HG02759 (cell line): Measurements from ENCODE around the gene NAALADL2.

Source experiments
- ATAC-seq: cut with Tn5 transposase; IDR thresholded peaks from one replicate; pipeline ENCODE4 v1.9.1; 2021; ENCODE audit warnings: mild to moderate bottlenecking, moderate library complexity; ENCODE audit not compliant: unreplicated experiment

NAALADL2 gene

DNA sequence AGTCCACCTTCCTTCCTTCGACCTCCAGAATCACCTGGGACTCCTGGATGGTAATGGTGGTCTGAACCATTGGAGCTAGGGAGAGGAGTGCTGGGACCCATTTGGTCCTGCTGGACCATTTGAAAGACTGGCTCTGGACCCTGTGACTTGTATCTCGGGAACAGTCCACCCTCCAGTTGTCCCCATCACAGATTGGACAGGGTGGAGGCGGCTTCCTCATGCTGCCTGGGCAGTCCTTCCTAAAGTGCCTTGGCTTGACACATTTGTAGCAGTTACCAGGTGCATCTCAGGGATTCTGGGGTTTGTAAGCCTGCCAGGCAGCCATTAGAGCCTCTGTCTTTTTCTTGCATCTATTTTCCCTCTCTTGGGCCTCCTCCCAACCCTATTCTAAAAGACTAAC is 758.1 kb downstream of the NAALADL2 start:
- ATAC-seq: no peak

DNA sequence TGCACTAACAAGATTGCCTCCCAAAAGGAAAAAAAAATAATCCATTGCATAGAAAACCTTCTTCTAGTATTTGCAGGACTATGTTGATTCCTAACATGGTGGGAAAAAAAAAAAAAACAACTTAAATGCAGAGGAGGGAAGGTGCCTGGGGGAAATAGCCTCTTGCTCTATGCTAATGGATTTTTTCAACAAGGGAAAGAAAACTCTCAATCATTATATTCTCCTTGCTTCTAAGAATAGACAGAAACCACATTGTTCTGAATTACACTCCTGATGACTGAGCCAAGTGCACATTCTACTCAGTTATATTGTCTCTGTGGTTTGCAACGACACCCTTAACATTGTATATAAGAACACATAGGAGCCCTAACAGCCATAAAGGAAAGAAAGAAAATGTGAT is 760.2 kb downstream of the NAALADL2 start:
- ATAC-seq: no peak

DNA sequence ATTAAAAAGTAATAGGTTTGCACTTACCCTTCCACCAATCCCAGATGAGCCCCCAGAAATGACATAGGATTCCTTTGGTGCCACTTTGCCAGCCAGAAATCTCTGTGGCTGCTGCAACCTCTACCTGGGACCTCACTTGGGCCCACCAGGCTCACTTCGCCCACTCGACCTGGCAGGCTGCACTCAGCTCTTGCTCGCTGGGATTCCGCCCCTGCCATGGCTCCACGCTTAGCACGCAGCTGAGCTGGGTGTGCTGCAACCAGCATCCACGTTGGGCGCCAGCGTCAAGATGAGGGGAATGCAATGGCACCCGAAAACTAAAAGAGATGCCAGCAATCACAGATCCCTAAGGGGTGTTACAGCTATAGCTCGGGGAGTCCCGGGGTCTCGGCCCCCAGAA is 761.0 kb downstream of the NAALADL2 start:
- ATAC-seq: no peak

DNA sequence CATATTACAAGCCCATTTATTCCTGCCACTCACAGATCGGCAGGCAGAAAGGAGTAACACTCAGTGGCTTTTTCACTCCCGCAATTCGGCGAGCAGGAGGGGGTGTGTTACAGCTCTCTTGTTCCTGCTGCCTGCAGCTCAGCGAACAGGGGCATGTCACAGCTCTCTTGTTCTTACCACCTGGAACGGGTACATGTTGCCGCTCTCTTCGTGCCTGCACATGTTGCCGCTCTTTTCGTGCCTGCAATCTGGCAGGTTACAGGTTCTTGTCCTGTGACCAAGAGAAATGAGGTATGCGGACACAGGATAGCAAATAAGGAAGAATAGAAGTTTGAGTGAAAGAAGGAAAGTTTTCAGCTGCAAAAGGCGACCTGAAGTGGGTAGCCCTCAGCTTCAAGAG is 761.4 kb downstream of the NAALADL2 start:
- ATAC-seq: no peak

DNA sequence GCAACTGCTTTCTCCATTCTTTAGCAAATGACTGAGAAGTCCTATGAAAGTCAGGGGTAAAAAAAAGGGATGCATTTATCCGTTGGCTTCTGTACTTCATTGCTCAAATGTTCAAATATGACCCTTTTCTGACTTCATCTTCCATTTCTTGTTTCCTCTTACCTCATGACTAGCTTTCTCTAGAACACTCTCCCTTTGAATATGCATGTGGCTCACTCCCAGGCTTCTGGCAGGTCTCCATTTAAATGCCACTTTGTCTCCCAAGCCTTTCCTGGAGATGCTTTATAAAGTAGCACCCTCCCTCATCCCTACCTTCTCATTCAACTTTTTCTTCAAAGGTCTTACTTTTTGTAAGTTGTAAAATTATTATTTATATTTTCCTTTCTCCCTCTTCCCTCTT is 781.8 kb downstream of the NAALADL2 start:
- ATAC-seq: no peak

DNA sequence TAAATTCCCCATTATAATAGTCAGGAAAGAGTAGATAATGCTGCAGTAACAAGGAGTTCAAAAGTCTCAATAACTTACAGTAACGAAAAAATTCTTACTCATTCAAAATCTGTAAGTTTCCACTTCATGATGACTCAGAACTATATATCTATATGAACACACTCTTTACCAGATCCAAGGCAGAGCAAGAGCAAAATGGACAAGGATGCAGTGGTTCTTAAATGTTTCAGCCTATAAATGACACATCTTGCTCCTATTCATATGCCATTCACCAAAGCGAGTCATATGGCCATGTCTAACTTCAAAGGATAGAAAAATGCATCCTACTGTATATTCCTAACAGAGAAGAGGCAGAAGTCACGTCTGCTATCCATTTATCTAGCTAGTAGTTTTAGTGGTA is 787.7 kb downstream of the NAALADL2 start:
- ATAC-seq: no peak

DNA sequence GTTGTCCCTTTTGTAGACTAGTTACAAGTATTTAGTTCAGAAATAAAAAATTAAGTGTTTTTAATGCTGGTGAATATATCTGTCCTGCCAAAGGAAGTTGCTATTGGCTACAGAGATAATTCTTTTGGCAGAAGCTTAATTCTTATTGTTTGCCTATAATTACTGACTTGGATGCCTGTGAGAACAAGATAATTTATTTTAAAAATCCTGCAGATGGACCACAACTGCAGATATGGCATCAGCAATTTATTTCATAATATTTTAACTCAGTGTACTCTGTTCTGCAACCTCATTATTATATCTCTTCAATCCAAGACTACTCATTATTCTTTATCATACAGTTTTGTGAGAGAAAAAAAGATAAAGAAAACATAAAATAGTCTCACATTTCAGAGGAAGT is 789.8 kb downstream of the NAALADL2 start:
- no peak for ATAC-seq

DNA sequence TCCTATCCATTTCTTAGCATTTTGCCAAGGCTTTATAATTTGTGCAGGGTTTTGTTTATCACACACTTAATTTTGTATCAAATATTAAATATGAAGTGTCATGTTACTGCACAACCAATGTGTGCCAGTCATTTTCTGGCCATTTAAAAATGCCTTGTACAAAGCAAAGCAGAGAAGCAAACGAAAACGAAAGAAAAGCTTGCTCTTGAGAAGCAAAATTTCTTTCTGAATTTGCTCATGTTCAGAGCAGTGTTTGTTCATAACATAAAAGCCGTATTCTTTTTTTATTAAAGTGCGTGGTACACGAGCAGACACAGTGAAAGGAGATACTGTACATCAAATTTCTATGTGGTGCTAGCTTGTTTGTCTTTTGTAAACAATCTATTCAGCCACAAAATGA is 792.6 kb downstream of the NAALADL2 start:
- ATAC-seq: no peak

DNA sequence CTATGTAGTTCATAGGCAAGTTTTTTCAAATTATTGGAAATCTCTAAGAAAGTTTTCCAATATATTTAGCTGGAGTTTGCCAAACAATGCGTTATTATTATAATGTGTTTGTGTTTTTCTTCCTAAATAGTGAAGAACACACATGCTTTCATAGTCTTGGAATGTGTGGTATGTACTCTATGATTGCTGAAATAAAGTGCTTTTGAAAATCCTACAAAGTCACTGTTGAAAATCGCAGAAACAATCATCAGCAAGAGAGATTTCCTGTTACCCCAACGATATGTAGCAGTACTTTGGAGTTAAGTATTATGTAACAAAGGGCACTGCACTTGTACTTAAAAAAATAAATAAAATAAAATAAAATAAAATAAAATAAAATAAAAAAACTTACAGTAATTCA is 796.2 kb downstream of the NAALADL2 start:
- ATAC-seq: no peak

DNA sequence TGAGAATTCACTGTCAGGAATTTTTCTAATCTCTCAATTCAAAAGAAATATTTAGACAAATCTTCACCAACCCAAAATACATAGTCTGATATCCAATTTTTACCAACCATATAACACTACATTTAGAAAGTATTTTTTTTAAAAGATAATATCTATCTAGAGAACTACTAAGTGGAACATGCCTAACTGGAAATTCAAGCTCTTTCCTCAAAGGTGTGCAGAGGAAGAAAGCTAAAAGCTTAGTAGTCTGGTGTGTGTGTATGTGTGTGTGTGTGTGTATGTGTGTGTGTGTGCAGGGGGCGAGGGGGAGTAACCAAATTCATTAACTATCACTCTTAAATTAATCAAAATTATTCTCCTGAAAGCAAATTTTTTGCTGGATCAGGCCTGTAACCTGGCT is 797.3 kb downstream of the NAALADL2 start:
- ATAC-seq: no peak

DNA sequence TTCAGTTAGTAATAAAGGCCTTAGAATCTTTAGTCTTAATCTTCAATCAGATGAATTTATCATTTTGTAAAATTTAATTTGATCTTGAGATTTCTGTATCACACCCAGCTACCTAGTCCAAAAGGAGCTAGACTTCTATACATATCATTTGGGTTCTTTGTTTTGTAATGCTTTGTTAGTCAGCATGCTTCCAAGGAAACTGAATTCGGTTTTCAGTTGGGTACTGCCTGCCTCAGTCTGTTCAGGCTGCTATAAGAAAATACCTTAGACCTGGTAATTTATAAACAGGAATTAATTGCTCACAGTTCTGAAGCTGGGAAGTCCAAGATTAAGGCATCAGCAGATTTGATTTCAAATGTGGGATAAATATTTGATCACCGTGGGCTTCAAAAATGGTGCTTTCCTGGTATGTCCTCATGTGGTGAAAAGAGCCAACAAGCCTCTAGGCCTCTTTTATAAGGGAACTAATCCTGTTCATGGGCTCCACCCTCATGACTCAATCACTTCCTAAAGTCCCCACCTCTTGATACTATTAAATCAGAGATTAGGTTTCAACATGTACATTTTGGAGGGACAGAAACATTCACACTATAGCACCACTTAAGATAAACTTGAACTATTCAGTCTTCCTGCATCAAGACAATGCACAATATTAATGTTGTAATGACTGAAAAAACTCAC is 800.7 kb downstream of the NAALADL2 start:
- no peak for ATAC-seq

DNA sequence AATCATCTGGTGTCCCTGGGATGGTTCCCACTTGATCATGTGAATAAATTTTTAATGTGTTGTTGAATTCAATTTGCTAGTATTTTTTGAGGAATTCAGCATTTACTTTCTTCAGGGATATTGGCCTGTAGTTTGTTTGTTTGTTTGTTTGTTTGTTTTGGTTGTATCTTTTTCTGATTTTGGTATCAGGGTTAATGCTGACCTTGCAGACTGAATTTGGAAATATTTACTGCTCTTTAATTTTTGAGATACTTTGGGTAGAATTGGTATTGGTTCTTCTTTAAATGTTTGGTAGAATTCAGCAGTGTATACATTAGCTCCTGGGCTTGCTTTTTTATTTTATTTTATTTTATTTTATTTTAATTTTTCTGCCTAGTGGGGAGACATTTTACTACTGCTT is 803.7 kb downstream of the NAALADL2 start:
- no peak for ATAC-seq

DNA sequence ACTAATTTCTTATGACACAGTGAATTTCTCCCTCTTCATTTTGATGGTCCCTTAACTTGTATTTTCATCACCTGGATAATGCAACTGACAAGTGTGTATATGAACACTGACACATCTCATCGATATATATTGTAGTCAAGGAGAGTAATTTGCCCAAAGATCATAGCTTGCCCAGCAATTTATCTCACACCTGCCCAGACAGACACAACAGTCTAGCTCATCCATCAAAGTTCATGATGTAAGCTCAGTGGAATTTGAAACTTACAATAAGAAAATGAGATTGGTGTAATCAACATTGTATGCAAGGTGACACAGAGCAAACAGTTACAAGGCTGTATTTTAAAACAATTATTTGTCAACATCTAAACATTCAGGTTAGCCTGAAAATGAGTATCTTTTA is 805.8 kb downstream of the NAALADL2 start:
- no peak for ATAC-seq

DNA sequence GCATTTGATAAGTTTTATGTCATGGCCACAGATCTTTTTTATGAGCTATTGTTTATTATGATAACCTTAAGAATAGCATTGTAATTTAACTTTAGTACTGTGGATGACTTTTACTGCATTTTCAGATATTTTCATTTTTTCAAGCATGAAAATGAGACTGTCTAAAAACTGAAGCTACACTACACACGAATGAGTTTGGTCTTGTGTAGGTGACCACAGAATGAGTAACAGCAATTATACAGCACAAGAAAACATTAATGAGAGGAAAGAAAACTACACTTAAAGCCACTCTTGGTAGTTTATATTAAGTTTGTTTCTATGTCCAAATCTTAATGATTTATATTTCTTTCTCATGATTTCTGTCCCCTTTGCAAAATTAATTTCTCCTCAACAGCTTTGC is 809.2 kb downstream of the NAALADL2 start:
- ATAC-seq: no peak

DNA sequence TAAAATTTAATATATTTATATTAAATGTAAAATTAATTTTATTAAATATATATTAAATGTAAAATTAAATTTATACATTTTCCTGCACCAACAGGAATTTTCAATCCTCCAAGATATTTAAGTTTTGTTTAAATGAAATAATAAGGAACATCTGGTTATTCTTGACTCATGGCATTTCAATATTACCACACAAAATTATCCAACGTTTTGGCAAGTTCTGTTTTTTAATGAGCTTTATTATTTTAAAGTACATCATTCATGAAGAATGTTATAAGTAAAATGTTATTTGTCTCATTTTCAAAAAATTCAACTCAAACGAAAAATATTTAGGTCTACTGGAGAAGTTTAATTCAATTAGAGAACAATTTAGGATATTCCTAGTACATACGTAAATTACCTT is 811.4 kb downstream of the NAALADL2 start:
- ATAC-seq: no peak

DNA sequence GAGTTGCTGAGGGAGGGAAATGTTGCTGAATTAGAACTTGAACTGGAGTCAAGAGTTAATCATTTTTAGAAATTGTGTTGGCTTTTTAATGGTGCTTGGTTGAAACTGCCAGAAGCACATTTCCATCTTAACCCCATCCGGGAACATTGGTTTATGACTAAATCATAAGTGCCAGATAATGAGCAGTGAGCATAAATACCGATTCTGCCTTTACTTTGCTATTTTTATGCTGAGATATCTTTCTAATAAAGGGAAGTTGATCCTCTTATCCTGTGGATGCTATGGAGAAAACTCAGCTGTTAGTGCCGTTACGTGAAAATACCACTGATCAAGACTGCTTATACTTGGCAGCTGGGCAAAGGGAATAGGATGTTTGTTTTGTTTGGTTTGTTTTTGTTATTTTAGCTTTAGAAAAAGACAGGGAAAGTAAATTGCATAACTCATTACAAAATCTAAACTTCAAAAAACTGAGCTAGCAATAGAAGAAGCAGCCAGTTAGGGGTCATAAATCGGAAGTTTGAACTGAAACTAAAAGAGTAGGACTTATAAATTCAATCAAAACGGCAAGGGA is 813.1 kb downstream of the NAALADL2 start:
- no peak for ATAC-seq

DNA sequence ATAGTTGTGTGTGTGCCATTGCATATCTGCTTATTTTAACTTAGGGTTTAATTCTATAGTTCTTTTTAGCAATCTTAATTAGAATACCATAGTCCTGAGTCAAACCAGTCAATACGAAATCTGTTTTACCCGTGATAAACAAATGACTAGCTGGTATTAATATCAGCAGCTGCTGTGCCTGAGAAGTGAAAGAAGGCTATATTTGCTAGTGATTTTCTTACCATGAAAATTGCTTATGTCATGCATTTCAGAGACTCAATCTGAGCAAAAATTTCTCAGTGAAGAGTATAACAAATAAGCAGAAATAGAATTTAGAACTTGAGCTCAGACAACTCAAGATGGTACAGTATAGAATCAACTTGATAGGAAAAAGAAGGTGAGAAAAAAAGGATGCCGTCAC is 820.4 kb downstream of the NAALADL2 start:
- no peak for ATAC-seq

DNA sequence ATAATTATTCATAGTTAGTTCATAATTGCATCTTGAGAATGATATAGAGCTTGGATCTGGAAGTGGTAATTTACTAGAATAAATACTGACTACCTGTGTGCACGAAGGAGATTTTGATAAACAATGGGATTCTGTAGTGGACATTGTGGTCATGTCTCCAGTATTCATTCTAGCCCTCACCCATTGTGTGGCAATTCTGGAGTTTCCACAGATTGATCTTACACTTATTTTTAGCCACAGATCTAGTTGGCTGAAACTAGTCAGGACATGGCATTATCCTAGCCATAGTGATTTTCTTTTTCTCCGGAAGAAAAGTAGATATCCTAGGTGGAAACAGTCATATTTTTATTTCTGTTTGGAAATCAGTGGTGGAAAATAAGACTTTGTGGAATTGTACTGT is 833.1 kb downstream of the NAALADL2 start:
- ATAC-seq: no peak

DNA sequence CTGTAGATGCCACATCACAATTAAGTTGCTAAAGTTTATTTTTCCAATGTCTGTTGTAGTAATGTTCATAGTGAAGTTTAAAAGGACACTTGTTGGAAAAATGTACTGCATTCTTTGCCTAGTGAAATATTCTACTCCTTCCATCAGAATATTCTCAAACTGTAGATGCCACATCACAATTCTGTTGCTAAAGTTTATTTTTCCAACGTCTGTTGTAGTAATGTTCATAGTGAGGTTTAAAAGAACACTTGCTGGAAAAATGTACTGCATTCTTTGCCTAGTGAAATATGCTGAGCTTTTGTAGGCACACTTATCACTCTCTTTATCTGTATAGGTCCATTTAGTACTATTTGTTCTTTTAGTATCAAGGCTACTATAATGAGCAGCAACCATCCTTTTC is 836.1 kb downstream of the NAALADL2 start:
- ATAC-seq: no peak

DNA sequence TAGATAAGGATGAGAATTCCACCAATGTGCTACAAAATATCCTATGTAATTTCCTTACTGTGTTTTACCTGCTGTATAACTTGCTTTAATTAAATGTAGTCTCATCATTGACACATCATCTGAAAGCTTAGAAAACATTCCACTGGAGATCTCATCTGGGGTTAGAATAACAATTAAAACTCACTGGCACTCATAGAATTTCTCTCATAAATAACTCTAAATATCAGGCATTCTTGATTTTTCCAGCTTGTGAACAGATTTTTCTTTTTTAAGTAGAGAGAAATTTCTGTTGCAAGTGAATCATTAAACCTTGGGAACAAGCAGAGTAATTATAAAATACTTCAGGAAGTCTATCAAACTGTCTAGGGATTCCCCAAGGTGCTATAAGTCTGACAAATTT is 843.8 kb downstream of the NAALADL2 start:
- no peak for ATAC-seq

DNA sequence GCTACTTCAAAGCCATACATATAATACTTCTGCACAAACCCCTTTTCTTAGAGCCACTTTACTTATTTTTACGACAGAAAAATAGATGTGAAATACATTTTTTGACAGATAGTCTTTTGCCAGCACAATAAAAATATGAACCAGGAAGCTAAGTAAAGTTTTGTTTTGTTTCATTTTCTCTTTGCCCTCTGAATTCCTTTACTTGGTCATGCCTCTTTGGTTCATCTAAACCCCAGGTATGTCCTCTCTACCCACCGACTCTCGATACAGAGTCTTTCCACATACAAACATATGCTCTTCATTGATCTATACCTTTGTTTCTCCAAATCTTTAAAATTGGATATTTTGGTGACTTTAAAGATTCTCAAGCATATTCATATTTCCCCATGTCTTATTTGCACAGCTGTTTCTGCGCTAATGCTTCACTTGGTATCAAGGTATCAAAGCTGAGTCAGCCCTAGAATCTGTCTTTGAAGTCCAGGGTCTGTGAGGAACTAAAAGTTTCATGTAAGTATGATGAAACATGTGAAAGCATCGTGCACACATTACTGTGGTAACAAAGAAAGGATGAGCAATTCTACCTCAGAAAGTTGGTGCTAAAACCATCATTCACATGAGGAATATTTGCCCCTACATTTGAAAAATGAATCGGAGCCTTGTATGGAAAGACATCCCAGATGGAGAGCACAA is 845.4 kb downstream of the NAALADL2 start:
- ATAC-seq: no peak

DNA sequence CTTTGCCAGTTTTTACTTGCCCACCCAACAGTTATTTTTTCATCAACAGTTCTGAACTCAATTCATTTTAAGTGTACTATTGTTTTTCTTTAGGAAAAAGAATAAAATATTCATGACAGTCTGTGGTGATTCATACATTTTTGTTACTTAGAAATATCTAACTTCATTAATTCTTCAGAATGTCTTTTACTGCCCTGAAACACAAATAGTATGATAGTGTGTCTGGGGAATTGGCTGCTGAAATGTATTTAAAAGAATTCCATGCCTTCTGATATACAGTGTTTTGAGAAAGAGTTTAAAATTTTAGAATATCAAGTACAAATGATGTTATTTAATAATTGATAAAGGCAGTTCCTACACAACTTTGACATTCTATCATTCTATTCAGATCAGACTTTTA is 854.1 kb downstream of the NAALADL2 start:
- no peak for ATAC-seq

DNA sequence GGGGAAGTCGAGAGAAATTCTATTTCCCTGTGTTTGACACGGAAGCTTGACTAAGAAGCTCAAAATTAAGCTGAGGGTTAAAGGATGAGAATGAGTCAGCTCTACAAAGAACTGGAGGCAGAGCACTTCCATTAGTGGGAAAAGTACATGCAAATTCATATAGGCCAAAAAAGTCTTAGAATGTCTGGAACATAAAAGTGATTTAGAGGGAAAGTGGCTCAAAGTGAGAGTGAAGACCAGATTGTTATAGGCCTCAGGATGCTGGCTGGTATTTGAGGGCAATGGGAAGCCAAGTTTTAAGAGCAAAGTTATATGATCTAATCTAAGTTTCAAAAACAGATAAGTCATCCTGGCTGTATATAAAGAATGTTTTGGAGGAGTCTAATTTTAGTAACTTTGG is 857.3 kb downstream of the NAALADL2 start:
- ATAC-seq: no peak
